HCT116 (cell line): ENCODE results near the gene NPAS4. TPM values are rescaled to one million over a fixed set of nuclear protein-coding genes. Genes with fewer than 3 reads are reported as not detected.

Experiments used
- ATAC-seq: fragments of 200-7000 bp; cut with Tn5 transposase; 2 replicates; pipeline ENCODE4 v1.9.1; 2020; ENCODE audit warnings: mild to moderate bottlenecking, moderate library complexity
- BruUV-seq: library from RNA; stranded (reverse); fragments of 400-500 nt; replicated peaks from 2 replicates; lab custom pipeline; 2021; lab: Mats Ljungman, UMichigan
- CTCF ChIA-PET: fragments of 300-600 bp; sonication (Branson Sonifier 250); formaldehyde crosslinking; loops from one replicate; lab custom pipeline; 2021; ENCODE audit warnings: antibody characterized with exemption; lab: Charles Lee
- POLR2A ChIA-PET: fragments of 300-600, 350-600 bp; sonication (Branson Sonifier 250); formaldehyde crosslinking; loops from one replicate; lab custom pipeline; 2021; ENCODE audit warnings: antibody characterized with exemption; lab: Charles Lee
- RAD21 ChIA-PET, 2 experiments: fragments of 300-600 bp; sonication (Branson Sonifier 250); formaldehyde crosslinking; loops; one replicate each; lab custom pipeline; 2023; ENCODE audit warnings: low total read pairs in 2 of 2; ENCODE audit not compliant: uncharacterized antibody in 2 of 2, unreplicated experiment in 2 of 2, low non-redundant PET in 1 of 2; lab: Charles Lee
- DNase-seq: peaks from one replicate; pipeline ENCODE4 v3.0.0-alpha.2; 2010; ENCODE audit warnings: low read depth, low spot score
- H2AFZ ChIP-seq: fragments of 200-600 bp; shearing (Covaris generic), sonication (generic); 2 replicates; pipeline ENCODE4 v1.6.1; 2017; ENCODE audit warnings: low read depth, mixed run types, mixed read lengths, antibody characterized with exemption, low read length; ENCODE audit not compliant: poor library complexity, severe bottlenecking
- H3K27ac ChIP-seq: 2 replicates; pipeline ENCODE4 v1.5.1; 2012; ENCODE audit warnings: low read depth, low read length
- H3K27me3 ChIP-seq: fragments of 200-600 bp; sonication (generic); 2 replicates; pipeline ENCODE4 v1.6.1; 2016; ENCODE audit warnings: mixed run types, low read length, mixed read lengths; ENCODE audit not compliant: insufficient read depth
- H3K36me3 ChIP-seq, 2 experiments: fragments of 200-500 bp in 1 of 2; fragments of 200-600 bp in 1 of 2; sonication (Bioruptor generic) in 1 of 2; sonication (generic) in 1 of 2; 2 replicates each; pipeline versions ENCODE4 v1.5.1 to v1.6.1; 2014 to 2016; ENCODE audit warnings: low read length in 2 of 2, inconsistent platforms in 1 of 2, mixed read lengths in 1 of 2, mixed run types in 1 of 2; ENCODE audit not compliant: insufficient read depth in 2 of 2, control insufficient read depth in 1 of 2
- H3K4me1 ChIP-seq, 2 experiments: fragments of 200-600 bp in 1 of 2; sonication (generic) in 1 of 2; 2 replicates each; pipeline versions ENCODE4 v1.5.1 to v1.6.1; 2012 to 2017; ENCODE audit warnings: low read length in 2 of 2, inconsistent platforms in 1 of 2, mild to moderate bottlenecking in 1 of 2, mixed read lengths in 1 of 2, mixed run types in 1 of 2, moderate library complexity in 1 of 2; ENCODE audit not compliant: insufficient read depth in 2 of 2, control insufficient read depth in 1 of 2
- H3K4me2 ChIP-seq: fragments of 200-600 bp; sonication (generic); 2 replicates; pipeline ENCODE4 v1.6.1; 2017; ENCODE audit warnings: mixed run types, low read length, mixed read lengths
- H3K4me3 ChIP-seq, 2 experiments: fragments of 200-600 bp in 1 of 2; sonication (generic) in 1 of 2; replicated peaks in 1 of 2; 2 replicates each; pipeline ENCODE4 v1.5.1; 2011 to 2016; ENCODE audit warnings: low read length in 2 of 2, control low read depth in 1 of 2, low read depth in 1 of 2, mild to moderate bottlenecking in 1 of 2, mixed read lengths in 1 of 2, mixed run types in 1 of 2
- H3K79me2 ChIP-seq: fragments of 200-600 bp; sonication (generic); 2 replicates; pipeline ENCODE4 v1.6.1; 2017; ENCODE audit warnings: mild to moderate bottlenecking, mixed run types, low read length, moderate library complexity, mixed read lengths; ENCODE audit not compliant: insufficient read depth
- H3K9ac ChIP-seq: fragments of 200-600 bp; sonication (generic); 2 replicates; pipeline ENCODE4 v1.6.1; 2016; ENCODE audit warnings: low read length, mixed read lengths
- H3K9me2 ChIP-seq: fragments of 200-600 bp; sonication (generic), shearing (Covaris generic); 2 replicates; pipeline ENCODE4 v1.6.1; 2017; ENCODE audit warnings: mixed run types, mild to moderate bottlenecking, moderate library complexity; ENCODE audit not compliant: insufficient read depth
- H3K9me3 ChIP-seq, 2 experiments: fragments of 200-500 bp in 1 of 2; fragments of 200-600 bp in 1 of 2; sonication (Bioruptor generic) in 1 of 2; sonication (generic) in 1 of 2; 2 replicates each; pipeline ENCODE4 v1.6.1; 2014 to 2017; ENCODE audit warnings: low read length in 2 of 2, mixed read lengths in 2 of 2, inconsistent platforms in 1 of 2, low read depth in 1 of 2, mild to moderate bottlenecking in 1 of 2, mixed run types in 1 of 2, moderate library complexity in 1 of 2; ENCODE audit not compliant: control insufficient read depth in 1 of 2, insufficient read depth in 1 of 2
- H4K20me1 ChIP-seq: fragments of 200-600 bp; sonication (generic), shearing (Covaris generic); 2 replicates; pipeline ENCODE4 v1.6.1; 2017; ENCODE audit warnings: mixed run types, mild to moderate bottlenecking, moderate library complexity; ENCODE audit not compliant: insufficient read depth
- CBX3 ChIP-seq: IDR thresholded peaks from 2 replicates; pipeline ENCODE4 v1.6.1; 2012; ENCODE audit warnings: low read depth
- CEBPB ChIP-seq: IDR thresholded peaks from 2 replicates; pipeline ENCODE4 v1.6.1; 2012; ENCODE audit warnings: low read depth
- ELF1 ChIP-seq: IDR thresholded peaks from 2 replicates; pipeline ENCODE4 v1.6.1; 2012; ENCODE audit warnings: low read depth, borderline replicate concordance
- EZH2phosphoT487 ChIP-seq: fragments of 200-600 bp; IDR thresholded peaks from 2 replicates; pipeline ENCODE4 v1.6.1; 2018; ENCODE audit warnings: antibody characterized with exemption, borderline replicate concordance
- JUND ChIP-seq: IDR thresholded peaks from 2 replicates; pipeline ENCODE4 v1.6.1; 2012
- RAD21 ChIP-seq: IDR thresholded peaks from 2 replicates; pipeline ENCODE4 v1.6.1; 2012; ENCODE audit warnings: low read depth, mild to moderate bottlenecking
- TCF7L2 ChIP-seq: IDR thresholded peaks from 2 replicates; pipeline ENCODE4 v1.7.0; 2011; ENCODE audit warnings: borderline replicate concordance, inconsistent platforms; ENCODE audit not compliant: insufficient read depth, insufficient read length; ENCODE audit errors: extremely low read depth
- ZFX ChIP-seq: fragments of 450-650 bp; IDR thresholded peaks from 2 replicates; pipeline ENCODE4 v1.6.1; 2017
- ZNF274 ChIP-seq: fragments of 200-500 bp; sonication (Bioruptor generic); IDR thresholded peaks from 2 replicates; pipeline ENCODE4 v1.6.1; 2014; ENCODE audit warnings: mild to moderate bottlenecking, low read depth, low read length, inconsistent platforms
- intact Hi-C: fragments of 100-400 bp; cut with micrococcal nuclease; formaldehyde crosslinking; loops from 2 replicates; pipeline ENCODE4 v1.10.0; 2022
- total RNA-seq: library from RNA; stranded (reverse); gene quantifications from one replicate; pipeline ENCODE4 v1.2.1, GENCODE V29; 2021; ENCODE audit not compliant: unreplicated experiment
- TF ChIP-seq, protein P1 (sequence below): IDR thresholded peaks from 2 replicates; pipeline ENCODE4 v1.6.1; 2012
- TF ChIP-seq, protein P2 (sequence below): IDR thresholded peaks from 2 replicates; pipeline ENCODE4 v1.6.1; 2012
- TF ChIP-seq, protein P3 (sequence below), 3 experiments: fragments of 200-600 bp in 1 of 3; sonication (generic) in 1 of 3; IDR thresholded peaks in 2 of 3; conservative IDR thresholded peaks in 1 of 3; 2 replicates each; pipeline ENCODE4 v1.5.1; 2012 to 2017; ENCODE audit warnings: low read depth in 2 of 3, low read length in 2 of 3, antibody characterized with exemption in 1 of 3, borderline replicate concordance in 1 of 3, control low read depth in 1 of 3, mild to moderate bottlenecking in 1 of 3, mixed read lengths in 1 of 3, mixed run types in 1 of 3, moderate library complexity in 1 of 3; ENCODE audit not compliant: insufficient read depth in 1 of 3
- TF ChIP-seq, protein P4 (sequence below): IDR thresholded peaks from 2 replicates; pipeline ENCODE4 v1.6.1; 2011; ENCODE audit warnings: mild to moderate bottlenecking, low read length, moderate library complexity; ENCODE audit not compliant: insufficient replicate concordance; ENCODE audit errors: extremely low read depth
- TF ChIP-seq, protein P5 (sequence below): IDR thresholded peaks from 2 replicates; pipeline ENCODE4 v1.6.1; 2012; ENCODE audit warnings: low read depth

The NPAS4 gene
- total RNA-seq, 1 experiment from 2014 or later, result not detected

DNA sequence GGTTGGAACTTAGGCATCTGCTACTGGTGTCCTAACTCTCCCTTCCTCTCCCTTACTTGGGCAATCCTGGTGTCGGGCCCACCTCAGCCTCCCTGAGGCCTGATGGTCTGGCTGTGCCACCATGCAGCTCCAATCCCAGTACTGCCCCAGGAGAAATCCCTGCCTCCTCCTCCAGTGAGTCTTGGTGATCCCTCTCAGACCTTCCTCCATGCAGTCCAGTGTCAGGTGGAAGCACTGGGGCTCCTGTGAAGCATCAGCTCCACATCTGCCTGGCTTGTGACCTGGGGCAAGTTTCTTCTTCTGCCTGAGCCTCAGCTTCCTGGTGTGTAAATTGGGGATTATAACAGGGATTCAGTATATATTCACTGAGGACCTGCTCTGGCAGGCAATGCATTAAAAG lies 44.1 kb downstream of the NPAS4 start:
- no peak for TF ChIP-seq TCF7L2
- TF ChIP-seq, protein P1, sequence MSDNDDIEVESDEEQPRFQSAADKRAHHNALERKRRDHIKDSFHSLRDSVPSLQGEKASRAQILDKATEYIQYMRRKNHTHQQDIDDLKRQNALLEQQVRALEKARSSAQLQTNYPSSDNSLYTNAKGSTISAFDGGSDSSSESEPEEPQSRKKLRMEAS, result no peak
- TF ChIP-seq, protein P2, sequence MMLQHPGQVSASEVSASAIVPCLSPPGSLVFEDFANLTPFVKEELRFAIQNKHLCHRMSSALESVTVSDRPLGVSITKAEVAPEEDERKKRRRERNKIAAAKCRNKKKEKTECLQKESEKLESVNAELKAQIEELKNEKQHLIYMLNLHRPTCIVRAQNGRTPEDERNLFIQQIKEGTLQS, result no peak
- TF ChIP-seq, protein P3, sequence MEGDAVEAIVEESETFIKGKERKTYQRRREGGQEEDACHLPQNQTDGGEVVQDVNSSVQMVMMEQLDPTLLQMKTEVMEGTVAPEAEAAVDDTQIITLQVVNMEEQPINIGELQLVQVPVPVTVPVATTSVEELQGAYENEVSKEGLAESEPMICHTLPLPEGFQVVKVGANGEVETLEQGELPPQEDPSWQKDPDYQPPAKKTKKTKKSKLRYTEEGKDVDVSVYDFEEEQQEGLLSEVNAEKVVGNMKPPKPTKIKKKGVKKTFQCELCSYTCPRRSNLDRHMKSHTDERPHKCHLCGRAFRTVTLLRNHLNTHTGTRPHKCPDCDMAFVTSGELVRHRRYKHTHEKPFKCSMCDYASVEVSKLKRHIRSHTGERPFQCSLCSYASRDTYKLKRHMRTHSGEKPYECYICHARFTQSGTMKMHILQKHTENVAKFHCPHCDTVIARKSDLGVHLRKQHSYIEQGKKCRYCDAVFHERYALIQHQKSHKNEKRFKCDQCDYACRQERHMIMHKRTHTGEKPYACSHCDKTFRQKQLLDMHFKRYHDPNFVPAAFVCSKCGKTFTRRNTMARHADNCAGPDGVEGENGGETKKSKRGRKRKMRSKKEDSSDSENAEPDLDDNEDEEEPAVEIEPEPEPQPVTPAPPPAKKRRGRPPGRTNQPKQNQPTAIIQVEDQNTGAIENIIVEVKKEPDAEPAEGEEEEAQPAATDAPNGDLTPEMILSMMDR (IDR thresholded peaks at IDR 0.05 in 2 of 3, conservative IDR thresholded peaks at IDR 0.05 in 1 of 3; ENCODE audit: borderline replicate concordance in 1 of 3, insufficient read depth in 1 of 3, low read depth in 2 of 3, low read length in 2 of 3), result no peak
- TF ChIP-seq EZH2phosphoT487, result no peak
- no peak for TF ChIP-seq CEBPB
- TF ChIP-seq, protein P4, sequence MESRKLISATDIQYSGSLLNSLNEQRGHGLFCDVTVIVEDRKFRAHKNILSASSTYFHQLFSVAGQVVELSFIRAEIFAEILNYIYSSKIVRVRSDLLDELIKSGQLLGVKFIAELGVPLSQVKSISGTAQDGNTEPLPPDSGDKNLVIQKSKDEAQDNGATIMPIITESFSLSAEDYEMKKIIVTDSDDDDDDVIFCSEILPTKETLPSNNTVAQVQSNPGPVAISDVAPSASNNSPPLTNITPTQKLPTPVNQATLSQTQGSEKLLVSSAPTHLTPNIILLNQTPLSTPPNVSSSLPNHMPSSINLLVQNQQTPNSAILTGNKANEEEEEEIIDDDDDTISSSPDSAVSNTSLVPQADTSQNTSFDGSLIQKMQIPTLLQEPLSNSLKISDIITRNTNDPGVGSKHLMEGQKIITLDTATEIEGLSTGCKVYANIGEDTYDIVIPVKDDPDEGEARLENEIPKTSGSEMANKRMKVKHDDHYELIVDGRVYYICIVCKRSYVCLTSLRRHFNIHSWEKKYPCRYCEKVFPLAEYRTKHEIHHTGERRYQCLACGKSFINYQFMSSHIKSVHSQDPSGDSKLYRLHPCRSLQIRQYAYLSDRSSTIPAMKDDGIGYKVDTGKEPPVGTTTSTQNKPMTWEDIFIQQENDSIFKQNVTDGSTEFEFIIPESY, result no peak
- no peak for TF ChIP-seq CBX3
- no peak for TF ChIP-seq ELF1
- TF ChIP-seq RAD21, result no peak
- TF ChIP-seq, protein P5, sequence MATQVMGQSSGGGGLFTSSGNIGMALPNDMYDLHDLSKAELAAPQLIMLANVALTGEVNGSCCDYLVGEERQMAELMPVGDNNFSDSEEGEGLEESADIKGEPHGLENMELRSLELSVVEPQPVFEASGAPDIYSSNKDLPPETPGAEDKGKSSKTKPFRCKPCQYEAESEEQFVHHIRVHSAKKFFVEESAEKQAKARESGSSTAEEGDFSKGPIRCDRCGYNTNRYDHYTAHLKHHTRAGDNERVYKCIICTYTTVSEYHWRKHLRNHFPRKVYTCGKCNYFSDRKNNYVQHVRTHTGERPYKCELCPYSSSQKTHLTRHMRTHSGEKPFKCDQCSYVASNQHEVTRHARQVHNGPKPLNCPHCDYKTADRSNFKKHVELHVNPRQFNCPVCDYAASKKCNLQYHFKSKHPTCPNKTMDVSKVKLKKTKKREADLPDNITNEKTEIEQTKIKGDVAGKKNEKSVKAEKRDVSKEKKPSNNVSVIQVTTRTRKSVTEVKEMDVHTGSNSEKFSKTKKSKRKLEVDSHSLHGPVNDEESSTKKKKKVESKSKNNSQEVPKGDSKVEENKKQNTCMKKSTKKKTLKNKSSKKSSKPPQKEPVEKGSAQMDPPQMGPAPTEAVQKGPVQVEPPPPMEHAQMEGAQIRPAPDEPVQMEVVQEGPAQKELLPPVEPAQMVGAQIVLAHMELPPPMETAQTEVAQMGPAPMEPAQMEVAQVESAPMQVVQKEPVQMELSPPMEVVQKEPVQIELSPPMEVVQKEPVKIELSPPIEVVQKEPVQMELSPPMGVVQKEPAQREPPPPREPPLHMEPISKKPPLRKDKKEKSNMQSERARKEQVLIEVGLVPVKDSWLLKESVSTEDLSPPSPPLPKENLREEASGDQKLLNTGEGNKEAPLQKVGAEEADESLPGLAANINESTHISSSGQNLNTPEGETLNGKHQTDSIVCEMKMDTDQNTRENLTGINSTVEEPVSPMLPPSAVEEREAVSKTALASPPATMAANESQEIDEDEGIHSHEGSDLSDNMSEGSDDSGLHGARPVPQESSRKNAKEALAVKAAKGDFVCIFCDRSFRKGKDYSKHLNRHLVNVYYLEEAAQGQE, result no peak
- TF ChIP-seq ZNF274, result no peak
- TF ChIP-seq ZFX, result no peak
- no peak for TF ChIP-seq JUND
- H3K9me2 ChIP-seq, result no peaks in the 10 kb centered on the region
- no peak overlapping the region for H2AFZ ChIP-seq
- ChIA-PET POLR2A (interaction anchor here (0.6 kb wide), 1 partner anchor 10 kb away, joined by 3 read pairs; no protein-coding TSS in a partner anchor), RAD21 (no interaction called here), CTCF (interaction anchor here (0.7 kb wide), 1 partner anchor 14 kb away, joined by 3 read pairs; no protein-coding TSS in a partner anchor)
- no peak for DNase-seq
- peaks cover 8% of the 10 kb centered on the region; the same call in 1 of the 2 replicates for H3K79me2 ChIP-seq
- no peak overlapping the region for H3K4me3 ChIP-seq
- no peak overlapping the region for H3K9ac ChIP-seq
- H4K20me1 ChIP-seq, result no peaks in the 10 kb centered on the region
- H3K4me2 ChIP-seq, result no peak overlapping the region
- H3K4me1 ChIP-seq, result peaks cover 8 to 19% of the 10 kb centered on the region in 2 experiments
- H3K36me3 ChIP-seq, result no peaks in the 10 kb centered on the region
- intact Hi-C loops, result no loop called here
- peaks cover 6 to 7% of the 10 kb centered on the region in 2 experiments; a peak in 1 of 4 replicates for H3K9me3 ChIP-seq
- no TSS peak for BruUV-seq
- no peak overlapping the region for H3K27ac ChIP-seq
- no peak for ATAC-seq
- no peaks in the 10 kb centered on the region for H3K27me3 ChIP-seq
